ENCODE measurements around the gene CKAP2L.

GRCh38 chr2:112765251-112765650 lies 842 bp upstream of the CKAP2L start:
- TF ChIP-seq CTCF (IDR thresholded peaks at IDR 0.05) (no peak), POLR2A (IDR thresholded peaks at IDR 0.05) (no peak)
